CD4-positive, alpha-beta T cell treated with Interleukin-2 at 100 ng/mL for 4 hours (primary cell): ENCODE results near the gene BARHL1.

Experiments
- DNase-seq: peaks from one replicate; pipeline ENCODE4 v3.0.0-alpha.2; 2020; ENCODE audit warnings: low spot score

Gene BARHL1

DNA sequence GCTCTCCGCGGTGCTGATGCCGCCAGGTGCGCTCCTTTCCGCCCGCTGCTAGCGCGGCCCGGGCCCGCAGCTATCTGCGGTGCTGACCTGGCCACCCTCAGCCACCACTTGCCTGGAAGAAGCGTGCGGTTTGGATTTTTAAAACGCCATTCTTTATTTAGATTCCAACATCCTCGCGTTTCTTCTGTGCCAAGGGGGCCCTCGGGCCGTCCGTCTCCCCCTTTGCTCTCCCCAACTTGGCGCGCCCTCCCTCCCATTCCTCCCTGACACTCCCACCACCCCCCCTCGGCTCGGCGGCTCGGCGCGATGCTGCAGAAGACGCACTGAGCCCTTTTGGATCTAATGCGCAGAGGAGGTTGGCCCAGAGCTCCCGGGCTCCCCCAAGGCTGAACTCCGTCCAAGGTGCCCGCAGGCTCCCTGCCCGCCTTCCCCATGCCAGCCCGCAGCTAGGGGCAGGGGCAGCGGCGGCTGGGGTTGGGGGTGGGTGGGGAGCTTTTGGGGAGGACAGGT, at the start of gene BARHL1:
TSS of gene BARHL1 (plus strand) at position 331 of the 510 bp plus-strand sequence. CDS start 192 bp downstream, outside the sequence.
- no peak for DNase-seq

DNA sequence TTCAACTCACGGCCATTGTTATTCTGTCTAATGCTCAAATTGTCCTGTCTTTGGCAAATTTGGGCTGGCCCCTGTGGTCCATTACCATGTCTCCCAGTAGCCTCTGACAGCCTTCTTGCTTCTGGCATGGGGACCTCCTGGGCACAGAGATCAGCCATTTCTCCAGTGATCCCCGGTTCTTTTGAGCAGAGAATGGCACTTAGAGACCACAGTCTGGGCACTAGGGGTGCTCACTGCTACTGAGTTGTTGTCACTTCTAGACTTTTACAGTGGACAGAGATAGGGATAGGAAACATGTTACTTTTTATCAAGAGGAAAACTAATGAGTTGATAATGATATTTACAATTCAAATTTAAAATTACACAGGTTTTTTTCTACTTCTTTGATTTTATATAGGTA, 47.6 kb upstream of the BARHL1 start:
- no peak for DNase-seq

DNA sequence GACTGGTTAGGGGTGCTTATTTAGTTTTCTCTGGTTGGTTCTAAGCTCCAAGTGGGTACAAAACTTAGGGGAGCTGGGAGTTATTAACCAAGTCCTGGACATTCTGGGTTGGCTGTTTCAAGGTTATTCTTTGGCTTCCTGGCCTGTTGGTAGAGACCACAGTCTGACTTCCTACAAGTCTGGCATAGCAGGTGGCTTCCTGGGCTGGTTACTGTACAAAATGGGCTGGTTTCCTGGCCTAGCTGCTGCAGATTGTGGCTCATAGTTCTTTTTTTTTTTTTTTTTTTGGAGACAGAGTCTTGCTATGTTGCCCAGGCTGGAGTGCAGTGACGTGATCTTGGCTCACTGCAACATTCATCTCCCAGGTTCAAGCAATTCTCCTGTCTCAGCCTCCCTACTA, 46.3 kb upstream of the BARHL1 start:
- DNase-seq, result no peak

DNA sequence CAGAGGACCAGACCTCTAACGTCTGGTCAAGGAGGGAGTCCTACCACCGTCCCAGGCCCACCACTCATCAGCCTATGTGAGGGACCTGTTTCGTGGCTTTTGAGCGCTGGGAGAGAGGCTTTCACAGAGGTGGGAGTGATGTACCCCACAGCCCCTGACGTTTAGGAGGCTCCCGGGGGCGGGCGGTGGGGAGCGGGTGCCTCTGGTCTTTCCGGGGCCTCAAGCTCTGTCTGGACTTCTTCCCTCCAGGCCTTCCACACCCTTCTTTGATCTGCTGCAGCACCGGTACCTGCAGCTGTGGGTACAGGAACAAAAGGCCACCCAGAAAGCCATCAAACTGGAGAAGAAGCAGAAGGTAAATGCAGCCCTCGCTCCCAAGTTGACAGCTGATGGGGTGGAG, 45.1 kb upstream of the BARHL1 start:
- DNase-seq, result no peak

DNA sequence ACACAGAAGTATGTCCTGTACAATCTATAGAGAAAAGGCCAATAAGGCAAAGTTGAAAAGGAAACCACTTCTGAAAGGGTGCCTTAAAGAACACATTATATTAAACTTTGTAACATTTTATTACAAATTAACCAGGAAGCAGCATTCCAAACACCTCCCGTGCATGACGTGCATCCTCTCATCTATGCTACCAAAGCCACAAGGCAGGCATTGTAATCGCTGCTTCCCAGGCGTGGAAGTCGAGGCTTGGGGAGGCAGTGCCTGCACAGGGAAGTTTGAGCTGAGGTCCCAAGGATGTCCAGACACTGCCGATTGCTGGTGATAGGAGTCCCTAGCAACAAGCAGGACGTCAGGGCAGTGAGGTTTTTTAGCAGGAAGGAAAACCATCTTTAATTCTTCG, 44.3 kb upstream of the BARHL1 start:
- DNase-seq, result no peak

DNA sequence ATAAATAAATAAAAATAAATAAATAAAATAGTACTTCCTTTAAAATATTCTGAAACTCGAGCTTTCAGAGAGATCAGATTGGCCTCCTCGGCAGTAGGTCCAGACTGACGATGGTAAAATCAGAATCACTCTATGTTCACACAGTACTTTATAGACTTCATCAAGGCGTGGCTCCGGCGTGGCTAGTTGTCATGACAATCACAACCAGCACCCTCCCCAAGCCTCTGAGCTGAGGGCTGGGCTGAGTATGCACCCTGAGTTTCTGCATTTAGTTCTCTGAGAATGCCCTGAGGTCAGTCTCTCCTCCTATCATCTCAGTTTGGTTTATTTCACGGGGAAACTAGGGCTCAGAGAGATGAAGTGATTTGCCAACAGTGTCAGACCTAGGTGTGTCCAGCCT, 43.3 kb upstream of the BARHL1 start:
- DNase-seq, result no peak

DNA sequence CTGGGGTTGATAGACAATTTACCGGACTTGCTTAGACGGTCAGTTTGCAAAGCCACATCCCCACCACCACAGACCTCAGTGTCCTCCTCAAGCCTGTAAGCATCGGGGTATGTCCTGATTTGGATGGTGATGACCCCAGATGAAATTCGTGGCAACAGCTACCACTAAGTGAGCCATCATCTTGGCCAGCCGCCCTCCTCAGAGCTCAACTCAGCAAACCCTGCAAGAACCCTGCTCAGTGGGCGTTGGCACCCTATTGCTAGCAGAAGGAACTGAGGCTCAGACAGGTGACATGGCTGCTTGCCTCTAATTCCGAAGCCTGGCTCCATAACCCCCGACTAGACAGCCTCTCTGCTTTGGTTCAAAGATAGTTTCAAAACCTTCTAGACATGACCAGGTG, 41.4 kb upstream of the BARHL1 start:
- DNase-seq, result no peak

DNA sequence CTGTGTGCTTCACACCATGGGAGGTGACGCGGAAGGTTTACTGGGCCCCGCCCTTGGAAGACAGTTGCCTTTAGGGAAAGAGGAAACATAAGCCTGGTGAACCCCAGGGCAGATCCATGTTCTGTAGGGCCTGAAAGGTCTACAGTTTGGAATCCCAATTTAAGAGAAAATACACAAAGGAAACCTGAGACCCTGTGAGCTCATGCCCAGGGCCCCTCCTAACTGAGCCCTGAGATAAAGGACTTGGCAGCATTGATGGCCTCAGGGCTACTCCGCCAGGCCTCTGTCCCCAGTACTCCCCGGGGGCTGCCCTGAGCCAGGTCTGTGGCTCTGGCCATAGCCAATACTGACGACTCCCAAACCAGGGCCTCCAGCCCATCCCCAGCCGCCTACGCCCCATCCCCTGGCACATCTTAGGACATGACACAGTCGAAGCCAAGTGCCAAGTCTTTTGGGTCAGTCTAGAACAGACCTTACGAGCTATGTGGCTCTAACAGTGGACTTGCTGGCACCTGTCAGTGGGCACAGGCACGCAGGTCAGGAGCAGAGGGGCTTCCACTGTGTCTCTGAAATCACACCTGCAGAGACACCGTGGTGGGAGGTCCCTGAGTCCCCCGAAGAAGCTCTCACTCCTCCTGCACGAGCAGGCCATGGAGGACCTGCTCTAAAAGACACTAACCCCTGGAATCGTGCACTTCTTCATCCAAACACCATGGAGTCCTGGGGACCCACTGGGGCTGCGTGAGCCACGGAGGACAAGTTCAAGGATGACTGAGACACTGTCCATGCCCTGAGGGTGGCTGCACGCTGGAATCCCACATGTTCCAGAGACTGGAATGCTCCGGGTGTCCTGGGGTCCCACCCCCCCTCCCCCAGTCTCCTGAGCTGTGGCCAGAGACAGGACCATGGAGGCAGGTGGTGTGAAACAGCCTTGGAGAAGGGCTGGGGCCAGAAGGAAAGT, 40.3 kb upstream of the BARHL1 start:
- no peak for DNase-seq

DNA sequence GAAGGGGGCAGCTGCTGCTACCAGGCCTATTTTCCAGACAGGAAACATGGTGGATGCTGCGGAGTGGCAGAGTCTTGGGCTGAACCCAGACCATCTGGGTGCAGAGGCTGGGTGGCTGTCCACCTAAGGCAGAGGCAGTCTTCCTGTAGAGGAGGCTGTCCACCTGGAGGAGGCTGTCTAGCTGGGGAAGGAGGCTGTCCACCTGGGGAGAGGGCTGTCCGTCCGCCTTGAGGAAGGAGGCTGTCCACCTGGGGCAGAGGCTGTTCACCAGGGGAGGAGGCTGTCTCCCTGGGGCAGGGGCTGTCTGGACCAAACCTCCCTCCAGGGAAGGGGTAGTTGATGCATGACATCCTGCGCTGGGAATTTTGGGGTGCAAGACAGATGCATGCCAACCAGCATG, 39.2 kb upstream of the BARHL1 start:
- DNase-seq, result no peak

DNA sequence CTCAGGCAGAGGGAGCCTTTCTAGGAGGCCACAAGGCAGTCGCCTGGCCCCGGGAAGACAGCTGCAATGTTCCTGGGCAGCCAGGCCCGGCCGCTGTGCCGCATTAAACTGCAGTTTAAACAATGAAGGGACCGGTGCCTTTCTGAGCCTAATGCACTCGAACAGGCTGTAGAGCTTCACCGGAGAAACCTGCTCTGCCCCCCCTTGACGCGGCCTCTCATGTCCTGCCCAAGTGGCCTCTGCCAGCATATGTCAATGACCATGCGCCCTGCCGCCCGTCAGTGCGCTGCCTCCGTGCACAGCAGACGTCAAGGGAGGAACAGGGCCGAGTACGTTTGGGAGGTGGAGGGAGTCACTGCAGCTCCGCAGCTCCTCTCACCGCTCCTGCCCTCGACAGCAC, 38.4 kb upstream of the BARHL1 start:
- no peak for DNase-seq

DNA sequence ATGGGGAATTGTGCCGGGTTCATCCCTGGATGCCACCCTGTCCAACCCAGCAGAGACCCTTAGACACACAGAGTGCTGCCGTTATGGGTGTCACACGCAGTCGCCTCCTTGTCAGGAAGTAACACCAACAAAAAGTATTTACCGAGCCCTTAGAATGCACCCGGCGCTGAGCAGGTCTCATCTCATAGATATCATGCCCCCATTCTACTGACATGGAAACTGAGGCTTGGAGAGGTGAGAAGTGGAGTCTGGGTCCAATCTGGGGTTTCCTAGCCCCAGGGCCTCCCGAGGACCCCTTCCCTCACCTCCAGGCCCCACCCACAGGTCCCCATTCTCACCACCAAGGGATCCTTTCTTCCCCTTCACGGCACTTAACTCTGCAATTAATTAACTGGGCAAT, 36.8 kb upstream of the BARHL1 start:
- DNase-seq, result no peak

DNA sequence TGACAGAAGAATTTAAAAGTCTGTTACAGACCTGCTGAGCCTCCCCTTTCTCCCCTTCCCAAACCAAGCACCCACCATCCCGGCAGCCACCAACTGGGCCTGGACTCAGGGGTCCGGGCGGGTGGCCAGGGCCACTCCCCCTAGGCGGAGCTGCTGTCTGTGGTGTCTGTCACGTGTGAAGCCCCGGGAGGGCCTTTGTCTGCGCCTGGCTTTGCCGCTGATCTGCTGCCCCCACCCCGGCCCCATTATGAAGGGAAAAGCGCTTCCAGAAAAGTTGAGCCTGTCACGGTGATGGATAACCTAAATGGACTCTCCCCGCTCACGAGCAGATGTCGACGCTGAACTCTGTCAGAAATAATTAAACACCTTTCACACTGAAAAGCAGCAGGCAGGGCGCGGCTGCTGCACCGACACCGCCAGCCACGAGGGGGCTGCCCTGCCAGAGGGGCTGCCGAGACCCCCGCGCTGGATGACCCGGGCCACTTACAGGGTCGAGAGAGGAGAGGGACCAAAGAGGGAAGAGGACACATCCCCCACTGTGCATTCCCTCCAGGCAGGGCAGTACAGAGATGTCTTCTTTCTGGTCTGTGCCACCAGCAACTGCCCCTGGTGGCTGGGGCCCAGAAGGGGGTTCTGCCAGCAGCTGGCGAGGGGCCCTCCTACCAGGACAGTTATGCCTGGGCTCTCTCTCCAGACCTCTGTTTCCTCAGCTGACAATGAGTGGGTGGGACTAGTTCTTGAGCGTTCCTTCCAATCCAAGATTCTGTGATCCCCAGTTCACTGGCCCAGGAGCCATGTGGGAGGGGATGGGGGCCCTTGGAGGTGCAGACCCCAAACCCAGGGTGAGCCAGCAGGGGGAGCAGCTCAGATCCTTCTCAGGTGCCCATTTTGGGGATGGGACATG, 36.0 kb upstream of the BARHL1 start:
- no peak for DNase-seq

DNA sequence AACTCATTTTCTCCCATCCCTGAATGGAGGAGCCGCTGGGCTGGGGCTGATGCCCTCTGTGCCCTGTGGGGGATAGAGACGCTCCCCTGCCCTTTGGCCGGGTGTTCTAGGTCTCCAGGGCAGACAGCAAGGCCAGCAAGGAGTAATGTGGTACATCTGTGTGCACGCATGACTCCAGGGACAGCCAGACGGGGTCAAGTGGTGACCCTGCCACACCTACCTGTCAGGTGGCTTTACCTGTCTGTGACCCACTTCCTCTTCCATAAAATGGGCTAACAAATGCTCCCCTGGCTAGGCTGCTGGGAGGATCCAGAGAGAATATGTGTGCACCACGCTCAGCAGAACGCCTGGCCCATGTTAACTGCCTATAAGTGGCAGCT, 35.4 kb upstream of the BARHL1 start:
- no peak for DNase-seq

DNA sequence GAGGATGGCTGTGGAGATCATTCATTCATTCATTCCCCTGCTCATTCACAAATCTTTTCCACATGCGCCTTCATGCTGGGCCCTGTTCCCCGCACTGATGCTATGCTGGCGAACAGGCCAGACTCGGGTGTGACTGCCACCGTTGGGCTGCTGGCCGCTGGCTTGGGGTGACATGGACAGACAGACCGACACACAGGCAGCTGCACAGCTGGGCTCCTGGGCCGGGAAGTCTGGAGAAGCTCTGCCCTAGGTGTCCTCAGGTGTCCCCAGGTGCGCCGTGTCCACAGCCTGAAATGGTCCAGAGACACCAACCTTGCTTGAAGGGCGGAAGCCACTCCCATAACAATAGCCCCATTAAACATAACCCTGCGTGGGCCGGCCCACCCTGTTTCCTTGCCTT, 35.0 kb upstream of the BARHL1 start:
- no peak for DNase-seq

DNA sequence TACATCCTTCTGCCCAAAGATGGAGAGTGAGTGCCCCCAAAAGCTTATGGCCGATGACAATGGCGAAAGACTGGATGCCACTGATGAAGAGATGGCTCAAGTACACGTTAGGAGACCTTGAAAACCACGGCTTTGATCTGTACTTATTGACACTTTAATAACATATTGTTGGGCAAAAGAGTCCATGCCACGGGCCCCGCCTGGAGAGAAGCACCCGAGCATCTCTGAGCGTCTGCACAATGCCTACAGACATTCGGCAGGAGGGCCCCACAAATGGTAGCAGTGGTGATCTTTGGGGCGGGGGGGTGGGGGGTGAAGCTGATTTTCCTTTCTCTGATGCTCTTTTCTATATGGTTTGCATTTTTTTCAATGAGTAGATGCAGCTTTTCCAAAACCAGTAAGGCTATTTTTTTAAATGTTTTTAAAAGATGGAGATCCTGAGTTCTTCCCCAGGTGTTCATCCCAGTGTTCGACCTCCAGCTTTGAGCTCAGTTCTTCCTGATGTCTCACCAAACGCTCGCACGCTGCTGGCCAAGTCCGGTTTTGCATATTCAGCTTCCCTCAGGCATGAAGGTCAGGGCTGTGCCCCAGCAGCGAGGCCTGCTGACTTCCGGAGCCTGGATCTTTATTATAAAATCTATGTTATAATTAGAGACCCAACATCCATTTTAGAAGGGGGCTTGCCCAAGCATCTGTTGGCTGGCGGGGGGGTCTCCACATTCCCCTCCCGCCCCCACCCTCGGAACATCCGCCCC, 34.3 kb upstream of the BARHL1 start:
- no peak for DNase-seq

DNA sequence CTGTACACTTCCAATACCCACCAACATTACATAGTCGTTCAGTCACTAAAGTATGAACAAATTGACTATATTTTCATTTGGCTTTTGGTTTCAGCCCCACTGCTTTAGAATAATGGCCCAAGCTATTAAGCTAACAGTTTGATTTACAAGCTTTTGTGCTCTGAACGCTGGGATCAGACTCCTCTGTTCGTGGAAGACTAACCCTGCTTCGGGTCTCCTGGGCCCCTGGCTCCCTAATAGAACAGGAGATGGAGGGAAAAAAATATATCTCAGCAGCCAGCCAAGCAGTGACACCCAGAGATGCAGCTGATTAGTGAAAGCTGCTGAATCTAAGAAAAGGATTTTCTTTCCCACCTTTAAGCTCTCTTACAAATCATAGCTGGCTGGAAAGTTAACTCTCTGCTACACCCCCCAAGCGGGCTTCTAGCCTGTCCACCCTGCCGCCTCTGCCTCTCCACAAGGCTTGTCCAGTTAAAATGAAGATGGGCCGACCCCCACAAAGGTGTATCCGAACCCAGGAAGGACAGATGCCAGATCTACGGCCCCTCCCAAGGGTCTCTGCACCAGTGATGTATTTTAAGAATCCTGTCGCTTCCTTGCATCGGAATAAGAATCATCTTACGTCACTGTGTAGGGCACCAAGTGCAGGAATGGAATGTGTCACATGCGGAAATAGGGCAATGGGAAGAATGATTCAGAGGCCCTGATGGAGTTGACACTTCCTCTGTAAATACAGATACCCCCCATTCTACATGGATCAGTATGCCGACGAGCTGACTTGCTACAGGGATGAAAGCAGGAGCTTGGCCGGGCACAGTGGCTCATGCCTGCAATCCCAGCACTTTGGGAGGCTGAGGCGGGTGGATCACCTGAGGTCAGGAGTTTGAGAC, 33.4 kb upstream of the BARHL1 start:
- DNase-seq, result no peak

DNA sequence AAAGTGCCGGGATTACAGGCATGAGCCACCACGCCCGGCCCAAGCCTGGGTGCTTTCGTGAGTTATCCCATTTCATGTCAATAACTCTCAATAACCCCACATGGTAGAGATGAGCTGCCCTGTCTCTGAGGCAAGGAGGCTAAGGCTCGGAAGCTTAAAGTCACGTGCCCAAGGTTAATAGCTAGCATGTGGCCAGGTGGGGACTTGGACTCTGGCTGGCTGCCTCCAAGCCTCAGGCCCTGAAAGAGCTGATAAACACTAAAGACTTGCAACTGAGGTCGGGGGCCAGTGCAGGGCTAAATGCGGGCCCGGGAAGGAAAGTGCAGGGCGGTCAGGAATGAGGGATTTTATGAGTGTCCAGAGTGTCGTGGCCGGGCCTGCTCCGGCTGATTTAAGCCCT, 30.9 kb upstream of the BARHL1 start:
- no peak for DNase-seq

DNA sequence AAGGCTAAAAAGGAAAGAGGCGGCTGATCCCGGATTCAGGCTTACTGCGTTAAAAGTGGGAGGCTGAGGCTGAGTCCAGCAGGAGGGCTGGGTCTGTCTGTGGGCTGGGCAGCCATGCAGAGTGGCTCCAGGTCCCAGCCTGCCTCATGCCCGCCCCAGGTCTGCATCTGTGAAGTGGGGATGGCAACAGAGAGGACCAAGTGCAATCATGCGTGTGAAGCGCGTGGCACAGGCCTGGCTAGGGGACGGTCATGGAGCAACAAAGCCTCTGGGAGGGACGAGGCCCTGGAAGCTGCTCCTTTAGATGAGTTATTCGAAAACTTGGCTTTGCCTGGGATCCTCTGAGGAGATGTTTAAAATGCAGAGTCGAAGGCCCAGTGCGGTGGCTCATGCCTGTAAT, 30.4 kb upstream of the BARHL1 start:
- DNase-seq, result no peak

DNA sequence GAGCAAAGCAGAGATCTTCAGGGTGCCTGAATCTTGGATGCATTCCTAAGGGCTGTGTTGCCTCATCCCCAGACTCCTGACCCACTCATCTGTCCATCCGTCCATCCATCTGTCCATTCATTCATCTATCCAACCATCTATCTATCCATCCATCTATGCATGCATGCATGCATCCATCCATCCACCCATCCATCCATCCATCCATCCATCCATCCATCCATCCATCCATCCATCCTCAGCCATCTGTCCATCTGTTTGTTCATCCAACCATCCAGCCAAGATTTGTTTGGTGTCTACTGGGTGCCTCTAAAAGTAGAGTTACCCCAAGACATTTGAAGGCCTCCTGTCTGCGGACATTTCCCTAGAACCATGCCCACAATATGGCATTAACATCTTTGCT, 27.7 kb upstream of the BARHL1 start:
- DNase-seq, result no peak

DNA sequence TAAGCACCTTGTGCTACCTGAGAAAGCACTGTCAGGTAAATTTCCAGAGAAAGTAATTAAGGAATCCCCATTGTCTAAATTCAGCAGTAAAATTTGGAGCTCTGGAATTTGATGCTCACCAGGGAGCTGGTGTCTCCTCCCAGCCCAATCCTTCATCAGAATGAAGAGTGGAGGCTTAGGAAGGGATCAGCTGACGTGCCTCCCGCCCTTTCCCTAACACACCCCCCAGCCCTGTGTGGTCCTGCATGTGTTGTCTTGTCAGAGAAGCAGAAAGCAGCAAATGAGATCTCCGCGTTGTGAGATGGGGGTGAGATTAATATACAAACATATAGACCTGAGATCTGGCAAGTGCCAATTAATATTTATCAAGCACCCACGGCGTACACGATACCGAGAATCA, 26.9 kb upstream of the BARHL1 start:
- DNase-seq, result no peak

DNA sequence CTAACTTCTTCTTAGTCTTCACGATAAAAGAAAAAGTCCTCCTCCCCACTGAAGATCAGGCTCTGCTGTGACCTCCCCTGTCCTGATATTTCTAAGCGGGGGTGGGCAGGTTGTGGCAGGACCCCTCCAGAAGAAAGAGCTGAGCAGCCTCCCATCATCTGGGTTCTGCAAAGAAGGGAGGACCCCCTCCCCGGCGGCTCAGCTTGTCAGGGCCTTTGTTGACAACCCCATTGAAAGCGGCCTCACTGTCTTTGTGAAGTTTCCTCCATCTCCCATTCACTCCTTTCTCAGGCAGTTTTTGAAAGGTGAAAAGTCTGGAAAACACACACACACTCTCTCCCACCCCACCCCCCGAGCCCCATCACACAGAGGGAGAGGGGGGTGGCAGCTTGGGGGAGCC, 26.2 kb upstream of the BARHL1 start:
- no peak for DNase-seq
